Mesendoderm (in vitro differentiated cells): Measurements from ENCODE around the gene RALGDS.

Experiments used
- DNase-seq: peaks from one replicate; pipeline ENCODE4 v3.0.0; 2013
- H2AK5ac ChIP-seq: 2 replicates; pipeline ENCODE4 v1.6.1; 2013; ENCODE audit warnings: low read length, inconsistent platforms
- H2BK120ac ChIP-seq: 2 replicates; pipeline ENCODE4 v1.6.1; 2013; ENCODE audit warnings: low read depth, mild to moderate bottlenecking, low read length, moderate library complexity, mixed read lengths
- H2BK15ac ChIP-seq: replicated peaks from 2 replicates; pipeline ENCODE4 v1.6.1; 2013; ENCODE audit warnings: low read depth, mild to moderate bottlenecking, moderate library complexity
- H2BK5ac ChIP-seq: 2 replicates; pipeline ENCODE4 v1.6.1; 2013; ENCODE audit warnings: low read length, inconsistent platforms
- H3K18ac ChIP-seq: 2 replicates; pipeline ENCODE4 v1.6.1; 2013; ENCODE audit warnings: mild to moderate bottlenecking, low read length, mixed read lengths
- H3K23ac ChIP-seq: one replicate; pipeline ENCODE4 v1.6.1; 2013; ENCODE audit warnings: low read length
- H3K27ac ChIP-seq: 2 replicates; pipeline ENCODE4 v1.5.1; 2013; ENCODE audit warnings: low read depth, mild to moderate bottlenecking, inconsistent platforms, low read length, moderate library complexity
- H3K27me3 ChIP-seq: 2 replicates; pipeline ENCODE4 v1.6.1; 2013; ENCODE audit warnings: low read length, control low read depth, mild to moderate bottlenecking, inconsistent platforms; ENCODE audit not compliant: insufficient read depth, poor library complexity
- H3K36me3 ChIP-seq: 2 replicates; pipeline ENCODE4 v1.6.1; 2013; ENCODE audit warnings: low read length, inconsistent platforms; ENCODE audit not compliant: control insufficient read depth, insufficient read depth
- H3K4ac ChIP-seq: one replicate; pipeline ENCODE4 v1.6.1; 2013; ENCODE audit warnings: low read depth, mild to moderate bottlenecking, low read length, moderate library complexity
- H3K4me1 ChIP-seq: 2 replicates; pipeline ENCODE4 v1.6.1; 2013; ENCODE audit warnings: low read depth, low read length, inconsistent platforms; ENCODE audit not compliant: control insufficient read depth
- H3K4me2 ChIP-seq: 2 replicates; pipeline ENCODE4 v1.6.1; 2013; ENCODE audit warnings: low read length
- H3K4me3 ChIP-seq: 2 replicates; pipeline ENCODE4 v1.5.1; 2013; ENCODE audit warnings: mild to moderate bottlenecking, low read length
- H3K56ac ChIP-seq: one replicate; pipeline ENCODE4 v1.6.1; 2013; ENCODE audit warnings: low read length
- H3K79me1 ChIP-seq: 2 replicates; pipeline ENCODE4 v1.6.1; 2013; ENCODE audit warnings: low read length, inconsistent platforms
- H3K79me2 ChIP-seq: 2 replicates; pipeline ENCODE4 v1.6.1; 2013; ENCODE audit warnings: mild to moderate bottlenecking, low read length; ENCODE audit not compliant: control insufficient read depth, insufficient read depth
- H3K9ac ChIP-seq: 2 replicates; pipeline ENCODE4 v1.6.1; 2013; ENCODE audit warnings: low read length, inconsistent platforms
- H4K5ac ChIP-seq: one replicate; pipeline ENCODE4 v1.6.1; 2013; ENCODE audit warnings: low read length
- H4K8ac ChIP-seq: one replicate; pipeline ENCODE4 v1.6.1; 2013; ENCODE audit warnings: low read depth, mild to moderate bottlenecking, control low read depth, low read length, moderate library complexity
- WGBS: extraction: QIAGEN DNeasy Blood & Tissue Kit; methylation state at CpG from one replicate; pipeline ENCODE4 v1.1.7; 2013; ENCODE audit warnings: low lambda C conversion rate, missing lambda C conversion rate; ENCODE audit not compliant: insufficient coverage; ENCODE audit errors: extremely low coverage; 5-methylcytosine and 5-hydroxymethylcytosine counted together

The RALGDS gene

DNA sequence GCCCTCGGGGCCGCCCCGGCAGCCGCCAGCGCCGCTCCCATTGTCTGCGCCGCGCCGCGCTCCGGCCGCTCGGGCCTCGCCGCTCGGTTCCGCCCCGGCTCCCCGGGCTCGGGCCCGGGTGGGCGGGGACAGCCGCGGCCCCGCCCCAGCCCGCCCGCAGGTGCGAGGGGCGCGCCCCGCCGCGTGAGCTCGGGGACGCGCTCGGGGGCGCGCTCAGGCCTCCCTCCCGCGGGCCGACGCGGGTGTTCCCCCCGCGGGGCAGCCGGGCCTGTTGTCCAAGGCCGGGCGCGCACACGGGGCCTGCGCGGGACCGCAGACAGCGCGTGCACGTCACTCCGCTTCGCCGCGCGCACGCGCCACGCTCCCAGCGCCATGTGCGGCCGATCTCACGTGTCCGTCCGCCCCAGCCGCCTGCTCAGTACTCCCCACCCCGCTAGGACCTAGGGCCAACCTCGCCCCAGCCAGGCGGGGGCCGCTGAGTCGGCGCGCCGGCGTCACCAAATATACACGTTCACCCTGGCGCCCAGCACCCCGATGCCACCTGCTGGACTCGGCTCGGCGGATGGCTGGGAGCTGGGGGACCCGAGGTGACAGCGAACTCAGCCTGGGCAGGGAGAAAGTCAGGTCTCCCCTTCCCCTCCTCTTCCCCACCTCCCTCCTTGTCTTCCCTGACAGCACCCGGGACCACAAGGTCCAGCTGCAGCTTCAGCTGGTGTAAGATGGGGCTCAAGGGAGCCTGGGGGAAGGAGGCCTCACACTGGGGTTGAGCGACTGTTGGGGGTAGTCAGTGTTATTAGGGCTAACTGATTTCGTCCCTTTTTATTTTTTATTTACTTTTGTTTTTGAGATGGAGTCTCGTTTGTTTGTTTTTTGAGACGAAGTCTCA lies 28.3 kb upstream of the RALGDS start:
- Histone ChIP-seq H3K18ac (peak overlapping the region; percentile 2), H2BK120ac (no peak overlapping the region), H3K27me3 (no peaks in the 10 kb centered on the region), H2BK15ac (no peak overlapping the region), H3K9ac (peak overlapping the region; percentile 93), H3K79me1 (peaks cover 2% of the 10 kb centered on the region), H3K4me1 (peaks cover 3% of the 10 kb centered on the region), H3K79me2 (no peaks in the 10 kb centered on the region), H3K27ac (no peak overlapping the region), H3K4me3 (peak overlapping the region; percentile 79), H2AK5ac (no peak overlapping the region), H2BK5ac (no peak overlapping the region), H3K4ac (no peak overlapping the region), H3K4me2 (peak overlapping the region; percentile 96), H3K56ac (peak overlapping the region; percentile 96), H4K8ac (no peak overlapping the region), H4K5ac (no peak overlapping the region), H3K23ac (peak overlapping the region; percentile 80), H3K36me3 (no peaks in the 10 kb centered on the region)
- DNase-seq = peak; percentile 92
- WGBS = no CpG with 5 or more reads among the region's 95 CpGs

GRCh38 chr9:133148199-133149129 lies 27.4 kb upstream of the RALGDS start:
- H3K27ac ChIP-seq = no peak overlapping the region
- H2BK120ac ChIP-seq = no peak overlapping the region
- peak overlapping the region; percentile 79 for H3K4me3 ChIP-seq
- H3K27me3 ChIP-seq = no peaks in the 10 kb centered on the region
- H3K79me2 ChIP-seq = no peaks in the 10 kb centered on the region
- H3K18ac ChIP-seq = peak overlapping the region; percentile 2
- peak overlapping the region; percentile 96 for H3K56ac ChIP-seq
- no peaks in the 10 kb centered on the region for H3K36me3 ChIP-seq
- peaks cover 3% of the 10 kb centered on the region for H3K4me1 ChIP-seq
- H3K23ac ChIP-seq = peak overlapping the region; percentile 98
- H2AK5ac ChIP-seq = peak overlapping the region; percentile 58
- H3K79me1 ChIP-seq = peaks cover 2% of the 10 kb centered on the region
- no peak overlapping the region for H3K4ac ChIP-seq
- no peak overlapping the region for H2BK15ac ChIP-seq
- peak overlapping the region; percentile 93 for H3K9ac ChIP-seq
- no peak overlapping the region for H2BK5ac ChIP-seq
- no CpG with 5 or more reads among the region's 65 CpGs for WGBS
- H4K5ac ChIP-seq = no peak overlapping the region
- peak; percentile 50 for DNase-seq
- peak overlapping the region; percentile 96 for H3K4me2 ChIP-seq
- H4K8ac ChIP-seq = no peak overlapping the region

- Histone ChIP-seq H3K4me1 (peaks cover 3% of the 10 kb centered on the region), H3K4ac (no peak overlapping the region), H2BK15ac (no peak overlapping the region), H3K56ac (peak overlapping the region; percentile 96), H3K9ac (peak overlapping the region; percentile 93), H4K5ac (no peak overlapping the region), H4K8ac (no peak overlapping the region), H3K4me3 (no peak overlapping the region), H3K27ac (no peak overlapping the region), H3K36me3 (no peaks in the 10 kb centered on the region), H2BK5ac (no peak overlapping the region), H2BK120ac (no peak overlapping the region), H3K79me2 (no peaks in the 10 kb centered on the region), H3K4me2 (peak overlapping the region; percentile 96), H3K27me3 (no peaks in the 10 kb centered on the region), H3K79me1 (peaks cover 5% of the 10 kb centered on the region), H3K23ac (no peak overlapping the region), H2AK5ac (no peak overlapping the region), H3K18ac (no peak overlapping the region)
- DNase-seq = peak; percentile 95
- no CpG with 5 or more reads among the region's 14 CpGs for WGBS
Observed at GRCh38 chr9:133147412-133148198, 26.6 kb upstream of the RALGDS start.

- Histone ChIP-seq H3K36me3 (no peaks in the 10 kb centered on the region), H3K56ac (no peak overlapping the region), H3K23ac (no peak overlapping the region), H2BK5ac (no peak overlapping the region), H3K18ac (no peak overlapping the region), H2BK120ac (no peak overlapping the region), H4K5ac (no peak overlapping the region), H3K4ac (no peak overlapping the region), H3K79me2 (no peaks in the 10 kb centered on the region), H2BK15ac (no peak overlapping the region), H3K4me3 (no peak overlapping the region), H3K4me1 (peaks cover 3% of the 10 kb centered on the region), H3K9ac (no peak overlapping the region), H3K27ac (no peak overlapping the region), H3K27me3 (no peaks in the 10 kb centered on the region), H3K79me1 (peaks cover 5% of the 10 kb centered on the region), H3K4me2 (no peak overlapping the region), H4K8ac (no peak overlapping the region), H2AK5ac (no peak overlapping the region)
- DNase-seq = no peak
- WGBS = no CpG with 5 or more reads among the region's 7 CpGs
Observed at GRCh38 chr9:133146746-133147411, 25.8 kb upstream of the RALGDS start.
